K562 (cell line): ENCODE data around the gene TM7SF2. TPM values are rescaled to one million over a fixed set of nuclear protein-coding genes. Genes with fewer than 3 reads are reported as not detected.

Experiments
- ATAC-seq: fragments of 200-7000 bp; cut with Tn5 transposase; 3 replicates; pipeline ENCODE4 v1.9.1; 2020; ENCODE audit warnings: moderate library complexity
- BruUV-seq: library from RNA; stranded (reverse); fragments of 400-500 nt; replicated peaks from 2 replicates; lab custom pipeline; 2021; lab: Mats Ljungman, UMichigan
- CTCF ChIA-PET: fragments of 300-600 bp; formaldehyde crosslinking; extraction: SDS; loops from one replicate; lab custom pipeline; 2021; ENCODE audit warnings: low intra/inter-chr PET ratio; lab: Yijun Ruan, JAX
- POLR2A ChIA-PET: fragments of 300-600, 350-650 bp; sonication (Branson Sonifier 250); formaldehyde crosslinking; extraction: SDS; loops from one replicate; lab custom pipeline; 2021; ENCODE audit warnings: antibody characterized with exemption, inconsistent platforms; lab: Yijun Ruan, JAX
- DNase-seq, 4 experiments: peaks; one replicate each; pipeline versions ENCODE4 v3.0.0 to v3.0.0-alpha.2; 2011 to 2018; ENCODE audit warnings: low spot score in 3 of 4, mixed read lengths in 3 of 4; ENCODE audit errors: extremely low read depth in 1 of 4
- FAIRE-seq: peaks from 2 replicates; lab custom pipeline; 2011; peaks lifted over from hg19 to GRCh38; lab: Jason Lieb, UNC
- H2AFZ ChIP-seq: 2 replicates; pipeline ENCODE4 v1.6.0; 2011; ENCODE audit warnings: low read depth, low read length, control low read depth, inconsistent platforms
- H3K27ac ChIP-seq: fragments of 200-600 bp; 3 replicates; pipeline ENCODE4 v1.8.0; 2011; ENCODE audit warnings: low read depth, mild to moderate bottlenecking, control low read depth, inconsistent platforms, low read length, moderate library complexity, mixed read lengths; ENCODE audit errors: extremely low read depth
- H3K27me3 ChIP-seq, 2 experiments: fragments of 300-600 bp in 1 of 2; 2 replicates in 1 of 2; 3 replicates in 1 of 2; pipeline versions ENCODE4 v1.6.0 to v1.8.0; 2011; ENCODE audit warnings: inconsistent platforms in 2 of 2, low read length in 2 of 2, mild to moderate bottlenecking in 1 of 2, mixed read lengths in 1 of 2, moderate library complexity in 1 of 2; ENCODE audit not compliant: control insufficient read depth in 2 of 2, insufficient read depth in 2 of 2
- H3K36me3 ChIP-seq: fragments of 300-600 bp; 3 replicates; pipeline ENCODE4 v1.8.0; 2011; ENCODE audit warnings: mild to moderate bottlenecking, low read length, inconsistent platforms; ENCODE audit not compliant: control insufficient read depth, insufficient read depth
- H3K4me1 ChIP-seq, 2 experiments: fragments of 200-600 bp in 1 of 2; replicated peaks in 1 of 2; 2 replicates in 1 of 2; 3 replicates in 1 of 2; pipeline versions ENCODE4 v1.5.1 to v1.8.0; 2011; ENCODE audit warnings: inconsistent platforms in 2 of 2, low read length in 2 of 2, mild to moderate bottlenecking in 1 of 2, mixed read lengths in 1 of 2, moderate library complexity in 1 of 2; ENCODE audit not compliant: control insufficient read depth in 2 of 2, insufficient read depth in 2 of 2
- H3K4me2 ChIP-seq: 2 replicates; pipeline ENCODE4 v1.6.1; 2011; ENCODE audit warnings: low read length, control low read depth, inconsistent platforms, mixed read lengths; ENCODE audit not compliant: insufficient read depth
- H3K4me3 ChIP-seq: fragments of 200-600 bp; sonication (generic), shearing (Covaris generic); 2 replicates; pipeline ENCODE4 v1.5.1; 2016; ENCODE audit warnings: control low read depth, inconsistent platforms
- H3K79me2 ChIP-seq: fragments of 200-600 bp; 3 replicates; pipeline ENCODE4 v1.8.0; 2011; ENCODE audit warnings: low read length, inconsistent platforms; ENCODE audit not compliant: control insufficient read depth, insufficient read depth
- H3K9ac ChIP-seq, 2 experiments: 2 replicates each; pipeline versions ENCODE4 v1.6.0 to v1.6.1; 2011; ENCODE audit warnings: low read depth in 2 of 2, low read length in 2 of 2, control low read depth in 1 of 2, inconsistent platforms in 1 of 2, mild to moderate bottlenecking in 1 of 2, mixed read lengths in 1 of 2; ENCODE audit not compliant: insufficient read depth in 1 of 2
- H3K9me1 ChIP-seq: one replicate; pipeline ENCODE4 v1.6.0; 2011; ENCODE audit warnings: inconsistent platforms, mild to moderate bottlenecking, low read length, moderate library complexity; ENCODE audit not compliant: control insufficient read depth, insufficient read depth
- H3K9me3 ChIP-seq: replicated peaks from 2 replicates; pipeline ENCODE4 v1.5.1; 2011; ENCODE audit warnings: low read depth, low read length, inconsistent platforms; ENCODE audit not compliant: control insufficient read depth, insufficient read depth
- H4K20me1 ChIP-seq: replicated peaks from 2 replicates; pipeline ENCODE4 v1.6.1; 2011; ENCODE audit warnings: low read length, inconsistent platforms, mixed read lengths; ENCODE audit not compliant: control insufficient read depth, insufficient read depth
- CAMTA2 ChIP-seq: fragments of 250-450 bp; sonication (Bioruptor Pico); conservative IDR thresholded peaks from 2 replicates; pipeline ENCODE4 v1.5.1; 2022
- NCOA6 ChIP-seq: fragments of 450-650 bp; IDR thresholded peaks from 2 replicates; pipeline ENCODE4 v1.6.1; 2017; ENCODE audit warnings: mild to moderate bottlenecking
- RAD21 ChIP-seq, 2 experiments: fragments of 250-450 bp in 1 of 2; fragments of 450-650 bp in 1 of 2; sonication (Bioruptor Pico) in 1 of 2; formaldehyde crosslinking in 1 of 2; IDR thresholded peaks in 1 of 2; conservative IDR thresholded peaks in 1 of 2; 2 replicates each; pipeline versions ENCODE4 v1.4.0 to v1.8.0; 2020 to 2022; ENCODE audit warnings: mild to moderate bottlenecking in 2 of 2, moderate library complexity in 1 of 2
- RBFOX2 ChIP-seq: fragments of 200-400 bp; formaldehyde crosslinking; IDR thresholded peaks from 2 replicates; pipeline ENCODE4 v1.6.1; 2017; ENCODE audit warnings: low read depth, mild to moderate bottlenecking, low read length, moderate library complexity
- SMC3 ChIP-seq: conservative IDR thresholded peaks from 2 replicates; pipeline ENCODE4 v1.6.1; 2011; ENCODE audit warnings: low read depth, low read length, improper control_type of control experiment; ENCODE audit not compliant: insufficient read depth
- WGBS: fragments of 100-300 bp; shearing (Covaris generic); methylation state at CpG from one replicate; pipeline ENCODE4 v1.1.6; 2016; ENCODE audit warnings: low coverage, mixed read lengths; ENCODE audit not compliant: insufficient coverage; ENCODE audit errors: missing lambda C conversion rate; 5-methylcytosine and 5-hydroxymethylcytosine counted together
- in situ Hi-C: fragments of 300-500 bp; cut with MboI; formaldehyde crosslinking; loops from 4 replicates; pipeline ENCODE4 v1.15.0; 2018; ENCODE audit warnings: inconsistent platforms, mixed read lengths
- intact Hi-C: fragments of 100-400 bp; cut with micrococcal nuclease; formaldehyde crosslinking; loops from 2 replicates; pipeline ENCODE4 v1.14.2; 2022
- polyA plus RNA-seq, 8 experiments: library from polyadenylated mRNA; depleted of rRNA in 4 of 8; stranded (reverse) in 5 of 8; unstranded in 3 of 8; fragments of >200 nt; fragmentation: Nextera tagmentation in 2 of 8; fragmentation: Illumina TruSeq in 1 of 8; extraction: Ambion mirVana in 2 of 8; extraction: Trizol in 1 of 8; gene quantifications; 2 replicates each; pipeline versions ENCODE4 v1.2.1 to v1.2.3, GENCODE V29; 2011 to 2014; ENCODE audit warnings: inconsistent platforms in 1 of 8, missing spikeins in 1 of 8
- total RNA-seq, 7 experiments: library from RNA; depleted of rRNA in 6 of 7; stranded (reverse); fragments of >200 nt in 6 of 7; fragmentation: Illumina TruSeq in 2 of 7; extraction: Trizol in 2 of 7; gene quantifications; 2 replicates each; pipeline versions ENCODE4 v1.2.1 to v1.2.3, GENCODE V29; 2011 to 2021; ENCODE audit warnings: low replicate concordance in 1 of 7
- TF ChIP-seq, protein P1 (sequence below): sonication (generic); formaldehyde crosslinking; IDR thresholded peaks from 2 replicates; pipeline ENCODE4 v1.8.0; 2022; ENCODE audit warnings: missing genetic modification reagents, mild to moderate bottlenecking, moderate library complexity, borderline replicate concordance
- TF ChIP-seq, protein P2 (sequence below), 3 experiments: IDR thresholded peaks in 2 of 3; conservative IDR thresholded peaks in 1 of 3; 2 replicates each; pipeline ENCODE4 v1.5.1; 2011 to 2012; ENCODE audit warnings: low read length in 3 of 3, mild to moderate bottlenecking in 3 of 3, control low read depth in 2 of 3, improper control_type of control experiment in 1 of 3, inconsistent platforms in 1 of 3, low read depth in 1 of 3, mixed read lengths in 1 of 3, moderate library complexity in 1 of 3; ENCODE audit not compliant: insufficient read depth in 2 of 3

The TM7SF2 gene
- total and polyA plus RNA-seq, 9 of the 15 experiments (the other 6 are each of a cell fraction or from before 2014, with no cell fraction given) = 1.2 to 22.0 (median 14.3) TPM

DNA sequence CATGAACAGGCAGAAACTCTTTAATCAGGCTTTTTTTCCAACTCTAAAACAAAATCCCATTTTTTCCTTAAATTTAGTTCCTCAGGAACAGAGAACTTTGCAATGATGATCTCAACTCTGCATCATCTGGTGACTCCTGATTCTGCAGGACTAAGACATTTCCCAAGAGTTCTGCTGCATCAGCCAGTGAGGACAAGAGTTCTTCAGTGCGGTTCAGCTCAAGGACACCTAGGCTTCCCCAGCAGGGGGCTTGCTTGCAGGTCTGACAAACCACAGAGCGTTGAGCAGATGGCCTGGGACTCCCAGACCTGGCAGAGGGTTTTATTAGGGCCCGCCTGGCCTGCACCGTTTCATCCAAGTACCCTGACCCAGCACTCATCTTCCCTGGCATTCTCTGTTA lies 34.2 kb upstream of the TM7SF2 start (continued):
- TF ChIP-seq, protein P1, sequence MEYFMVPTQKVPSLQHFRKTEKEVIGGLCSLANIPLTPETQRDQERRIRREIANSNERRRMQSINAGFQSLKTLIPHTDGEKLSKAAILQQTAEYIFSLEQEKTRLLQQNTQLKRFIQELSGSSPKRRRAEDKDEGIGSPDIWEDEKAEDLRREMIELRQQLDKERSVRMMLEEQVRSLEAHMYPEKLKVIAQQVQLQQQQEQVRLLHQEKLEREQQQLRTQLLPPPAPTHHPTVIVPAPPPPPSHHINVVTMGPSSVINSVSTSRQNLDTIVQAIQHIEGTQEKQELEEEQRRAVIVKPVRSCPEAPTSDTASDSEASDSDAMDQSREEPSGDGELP = 0 out of 2 replicates have a peak, but pooled peaks have one; percentile 15

DNA sequence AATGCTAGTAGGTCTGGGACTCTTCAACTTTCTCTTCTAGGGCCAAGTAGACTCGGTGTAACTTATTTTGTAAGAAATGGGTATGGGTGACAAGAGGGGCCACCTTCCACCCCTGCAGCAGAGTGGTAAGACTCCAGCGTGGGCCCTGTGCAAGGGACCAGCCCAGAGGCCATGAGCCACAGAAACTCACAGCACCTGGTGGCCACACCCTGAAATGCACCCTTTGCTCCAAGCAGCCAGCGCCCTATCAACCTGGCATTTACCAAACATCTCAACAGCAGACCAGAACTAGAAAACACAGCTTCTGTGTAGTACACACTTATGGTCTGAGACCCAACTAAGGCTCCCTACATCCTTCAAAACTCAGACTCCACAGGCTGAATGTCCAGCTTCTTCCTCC lies 33.5 kb upstream of the TM7SF2 start:
- peaks cover 70% of the 10 kb centered on the region for H3K36me3 ChIP-seq
- POLR2A ChIA-PET = interaction anchor here (0.6 to 2.0 kb wide), 5 partner anchors 9 to 1210 kb away, joined by 3 to 5 read pairs (median 3); no protein-coding TSS in a partner anchor
- in situ Hi-C loops = no loop called here
- no peaks in the 10 kb centered on the region for H3K9me3 ChIP-seq
- no peaks in the 10 kb centered on the region for H3K27me3 ChIP-seq
- DNase-seq (peak; percentile 62 to 75 (median 65)), FAIRE-seq (peak; percentile 85), ATAC-seq (peak; percentile 93)
- H3K79me2 ChIP-seq = peaks cover 53% of the 10 kb centered on the region
- H3K4me3 ChIP-seq = no peak overlapping the region
- no peak overlapping the region; a peak in 1 of 4 replicates for H3K9ac ChIP-seq
- no TSS peak for BruUV-seq
- H4K20me1 ChIP-seq = peaks cover 6% of the 10 kb centered on the region; the same call in 1 of the 2 replicates
- WGBS = 36% methylated on average over 3 of the region's 3 CpGs
- intact Hi-C loops = loop anchor here (1.0 kb wide), 1 partner anchor 64 kb away; the partner anchor contains the start of gene ARL2
- H3K4me2 ChIP-seq = no peak overlapping the region; the same call in 1 of the 2 replicates
- CTCF ChIA-PET = interaction anchor here (0.5 to 3.0 kb wide), 3 partner anchors 65 to 955 kb away, joined by 4 to 18 read pairs (median 5); partner anchors contain the start of gene ARL2
- peaks cover 20 to 22% of the 10 kb centered on the region in 2 experiments; a peak in 4 of 5 replicates for H3K4me1 ChIP-seq
- no peaks in the 10 kb centered on the region for H3K9me1 ChIP-seq
- 0 out of 3 replicates have a peak overlapping the region, but pooled peaks have one; percentile 16 for H3K27ac ChIP-seq
- no peak overlapping the region for H2AFZ ChIP-seq
- TF ChIP-seq, protein P2, sequence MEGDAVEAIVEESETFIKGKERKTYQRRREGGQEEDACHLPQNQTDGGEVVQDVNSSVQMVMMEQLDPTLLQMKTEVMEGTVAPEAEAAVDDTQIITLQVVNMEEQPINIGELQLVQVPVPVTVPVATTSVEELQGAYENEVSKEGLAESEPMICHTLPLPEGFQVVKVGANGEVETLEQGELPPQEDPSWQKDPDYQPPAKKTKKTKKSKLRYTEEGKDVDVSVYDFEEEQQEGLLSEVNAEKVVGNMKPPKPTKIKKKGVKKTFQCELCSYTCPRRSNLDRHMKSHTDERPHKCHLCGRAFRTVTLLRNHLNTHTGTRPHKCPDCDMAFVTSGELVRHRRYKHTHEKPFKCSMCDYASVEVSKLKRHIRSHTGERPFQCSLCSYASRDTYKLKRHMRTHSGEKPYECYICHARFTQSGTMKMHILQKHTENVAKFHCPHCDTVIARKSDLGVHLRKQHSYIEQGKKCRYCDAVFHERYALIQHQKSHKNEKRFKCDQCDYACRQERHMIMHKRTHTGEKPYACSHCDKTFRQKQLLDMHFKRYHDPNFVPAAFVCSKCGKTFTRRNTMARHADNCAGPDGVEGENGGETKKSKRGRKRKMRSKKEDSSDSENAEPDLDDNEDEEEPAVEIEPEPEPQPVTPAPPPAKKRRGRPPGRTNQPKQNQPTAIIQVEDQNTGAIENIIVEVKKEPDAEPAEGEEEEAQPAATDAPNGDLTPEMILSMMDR (IDR thresholded peaks at IDR 0.05 in 2 of 3, conservative IDR thresholded peaks at IDR 0.05 in 1 of 3; ENCODE audit: insufficient read depth in 2 of 3, low read depth in 1 of 3, low read length in 3 of 3) = peak; percentile 80 to 87 (median 83)
- TF ChIP-seq CAMTA2 (CRISPR knock-in tag) = no peak
- TF ChIP-seq RBFOX2 = peak; percentile 52; the same call in 1 of the 2 replicates
- peak; percentile 58; the same call in 1 of the 2 replicates for TF ChIP-seq SMC3
- peak; percentile 50 to 60 for TF ChIP-seq RAD21 (CRISPR knock-in tag; conservative IDR thresholded peaks at IDR 0.05 in 1 of 2, IDR thresholded peaks at IDR 0.05 in 1 of 2)
- no peak for TF ChIP-seq NCOA6
